H1 (cell line): ENCODE data around the gene RPS25. TPM values are rescaled to one million over a fixed set of nuclear protein-coding genes. Genes with fewer than 3 reads are reported as not detected.
"Not testable (repeated sequence)": the region's sequence is repeated elsewhere in the genome, so short reads cannot be mapped to it uniquely, and the experiment has no call there.

Experiments
- CTCF ChIA-PET: fragments of 300-600 bp; sonication (Branson Sonifier 250); formaldehyde crosslinking; loops from one replicate; lab custom pipeline; 2021; ENCODE audit not compliant: partially characterized antibody; lab: Charles Lee
- POLR2A ChIA-PET: fragments of 300-600 bp; sonication (Branson Sonifier 250); formaldehyde crosslinking; loops from one replicate; lab custom pipeline; 2021; ENCODE audit warnings: inconsistent platforms; ENCODE audit not compliant: partially characterized antibody; lab: Charles Lee
- DNase-seq, 2 experiments: peaks; one replicate each; pipeline versions ENCODE4 v3.0.0 to v3.0.0-alpha.2; 2010 to 2022; ENCODE audit warnings: low spot score in 2 of 2, low read depth in 1 of 2, mixed read lengths in 1 of 2
- FAIRE-seq: peaks from 2 replicates; lab custom pipeline; 2011; peaks lifted over from hg19 to GRCh38; lab: Jason Lieb, UNC
- H2AFZ ChIP-seq: 2 replicates; pipeline ENCODE4 v1.8.1; 2012; ENCODE audit warnings: low read length, inconsistent platforms
- H2AK5ac ChIP-seq: 2 replicates; pipeline ENCODE4 v1.6.1; 2013; ENCODE audit warnings: low read depth, low read length
- H2BK120ac ChIP-seq: replicated peaks from 2 replicates; pipeline ENCODE3; 2013; ENCODE audit warnings: low read depth, low read length, inconsistent platforms
- H2BK12ac ChIP-seq: 2 replicates; pipeline ENCODE4 v1.6.1; 2013; ENCODE audit warnings: low read depth, low read length
- H2BK15ac ChIP-seq: 2 replicates; pipeline ENCODE4 v1.6.1; 2013; ENCODE audit warnings: low read length
- H2BK20ac ChIP-seq: 2 replicates; pipeline ENCODE4 v1.6.1; 2013; ENCODE audit warnings: low read length
- H2BK5ac ChIP-seq: 2 replicates; pipeline ENCODE4 v1.6.1; 2013; ENCODE audit warnings: low read depth, low read length
- H3K14ac ChIP-seq: 2 replicates; pipeline ENCODE4 v1.6.1; 2013; ENCODE audit warnings: inconsistent platforms; ENCODE audit not compliant: insufficient read length
- H3K18ac ChIP-seq: 2 replicates; pipeline ENCODE4 v1.6.1; 2013; ENCODE audit warnings: low read length; ENCODE audit errors: extremely low read depth
- H3K23ac ChIP-seq: 2 replicates; pipeline ENCODE4 v1.6.1; 2013; ENCODE audit warnings: inconsistent platforms; ENCODE audit not compliant: insufficient read length
- H3K23me2 ChIP-seq: 2 replicates; pipeline ENCODE4 v1.6.1; 2013; ENCODE audit warnings: low read depth, low read length
- H3K27ac ChIP-seq: 2 replicates; pipeline ENCODE4 v1.6.1; 2011; ENCODE audit warnings: low read depth, low read length, inconsistent platforms
- H3K27me3 ChIP-seq, 4 experiments: replicated peaks in 1 of 4; 1 replicate in 1 of 4; 2 replicates in 3 of 4; pipeline versions ENCODE4 v1.6.1 to v1.8.1; 2011 to 2013; ENCODE audit warnings: low read length in 3 of 4, mild to moderate bottlenecking in 3 of 4, inconsistent platforms in 2 of 4, mixed read lengths in 2 of 4, moderate library complexity in 1 of 4; ENCODE audit not compliant: control insufficient read depth in 3 of 4, insufficient read depth in 3 of 4; ENCODE audit errors: extremely low read depth in 1 of 4
- H3K36me3 ChIP-seq, 4 experiments: 2 replicates each; pipeline versions ENCODE4 v1.6.1 to v1.8.1; 2011 to 2013; ENCODE audit warnings: mild to moderate bottlenecking in 4 of 4, low read length in 3 of 4, moderate library complexity in 2 of 4, control low read depth in 1 of 4, inconsistent platforms in 1 of 4; ENCODE audit not compliant: insufficient read depth in 4 of 4, control insufficient read depth in 2 of 4
- H3K4ac ChIP-seq: replicated peaks from 2 replicates; pipeline ENCODE3; 2013; ENCODE audit warnings: low read length, low read depth, mixed read lengths, inconsistent platforms; ENCODE audit not compliant: insufficient read length
- H3K4me1 ChIP-seq, 4 experiments: replicated peaks in 1 of 4; 1 replicate in 1 of 4; 2 replicates in 3 of 4; pipeline versions ENCODE4 v1.6.1 to v1.8.1; 2011 to 2013; ENCODE audit warnings: low read length in 3 of 4, inconsistent platforms in 2 of 4, mixed read lengths in 1 of 4; ENCODE audit not compliant: insufficient read depth in 4 of 4, control insufficient read depth in 3 of 4
- H3K4me2 ChIP-seq, 2 experiments: 2 replicates each; pipeline versions ENCODE4 v1.6.1 to v1.8.1; 2011 to 2013; ENCODE audit warnings: low read depth in 2 of 2, low read length in 2 of 2, control low read depth in 1 of 2, inconsistent platforms in 1 of 2, mild to moderate bottlenecking in 1 of 2; ENCODE audit not compliant: insufficient read depth in 1 of 2
- H3K4me3 ChIP-seq, 4 experiments: fragments of 200-600, 300-600 bp in 1 of 4; sonication (generic), shearing (Covaris generic), sonication (Bioruptor Twin) in 1 of 4; 2 replicates each; pipeline versions ENCODE4 v1.5.1 to v1.8.1; 2011 to 2016; ENCODE audit warnings: low read length in 4 of 4, low read depth in 3 of 4, control low read depth in 2 of 4, inconsistent platforms in 2 of 4, mild to moderate bottlenecking in 2 of 4, mixed read lengths in 1 of 4, moderate library complexity in 1 of 4; ENCODE audit not compliant: insufficient read depth in 2 of 4; ENCODE audit errors: extremely low read depth in 1 of 4
- H3K56ac ChIP-seq: replicated peaks from 2 replicates; pipeline ENCODE3; 2013; ENCODE audit warnings: low read depth, mild to moderate bottlenecking, mixed read lengths, low read length, inconsistent platforms; ENCODE audit not compliant: insufficient read length
- H3K79me1 ChIP-seq: 2 replicates; pipeline ENCODE4 v1.6.1; 2013; ENCODE audit warnings: low read depth, low read length, control low read depth
- H3K79me2 ChIP-seq, 2 experiments: 2 replicates each; pipeline versions ENCODE4 v1.6.1 to v1.8.1; 2012 to 2013; ENCODE audit warnings: low read length in 2 of 2, mild to moderate bottlenecking in 2 of 2, inconsistent platforms in 1 of 2; ENCODE audit not compliant: insufficient read depth in 2 of 2, control insufficient read depth in 1 of 2
- H3K9ac ChIP-seq, 4 experiments: replicated peaks in 1 of 4; 1 replicate in 1 of 4; 2 replicates in 3 of 4; pipeline versions ENCODE4 v1.6.1 to v1.8.1; 2011 to 2013; ENCODE audit warnings: low read depth in 3 of 4, low read length in 3 of 4, control low read depth in 2 of 4, mild to moderate bottlenecking in 2 of 4, moderate library complexity in 2 of 4, inconsistent platforms in 1 of 4; ENCODE audit errors: extremely low read depth in 1 of 4
- H3K9me3 ChIP-seq, 2 experiments: 2 replicates each; pipeline versions ENCODE4 v1.6.1 to v1.8.1; 2012 to 2013; ENCODE audit warnings: mild to moderate bottlenecking in 2 of 2, moderate library complexity in 2 of 2, control low read depth in 1 of 2, inconsistent platforms in 1 of 2, low read depth in 1 of 2, low read length in 1 of 2, mixed read lengths in 1 of 2; ENCODE audit not compliant: insufficient read depth in 2 of 2
- H4K20me1 ChIP-seq, 2 experiments: replicated peaks in 1 of 2; 2 replicates each; pipeline versions ENCODE3 to v1.8.1; 2011 to 2013; ENCODE audit warnings: inconsistent platforms in 2 of 2, low read length in 2 of 2, mild to moderate bottlenecking in 1 of 2; ENCODE audit not compliant: insufficient read depth in 2 of 2, control insufficient read depth in 1 of 2
- H4K5ac ChIP-seq: 2 replicates; pipeline ENCODE4 v1.6.1; 2013; ENCODE audit warnings: low read length, low read depth, mixed read lengths, inconsistent platforms; ENCODE audit not compliant: insufficient read length
- H4K8ac ChIP-seq: 2 replicates; pipeline ENCODE4 v1.8.0; 2013; ENCODE audit warnings: mild to moderate bottlenecking, moderate library complexity, low read length, inconsistent platforms; ENCODE audit not compliant: insufficient read depth; ENCODE audit errors: extremely low read depth
- H4K91ac ChIP-seq: replicated peaks from 2 replicates; pipeline ENCODE3; 2013; ENCODE audit warnings: low read length, mixed read lengths, inconsistent platforms; ENCODE audit not compliant: insufficient read length
- WGBS, 2 experiments: shearing (Covaris generic) in 1 of 2; methylation state at CpG; one replicate each; pipeline versions ENCODE4 v1.1.6 to v1.1.7; 2013 to 2015; ENCODE audit warnings: low lambda C conversion rate in 2 of 2, mixed read lengths in 2 of 2, inconsistent platforms in 1 of 2, low coverage in 1 of 2, missing lambda C conversion rate in 1 of 2; ENCODE audit not compliant: insufficient replicate concordance in 2 of 2, insufficient coverage in 1 of 2, insufficient read length in 1 of 2; ENCODE audit errors: extremely low coverage in 1 of 2, missing lambda C conversion rate in 1 of 2; 5-methylcytosine and 5-hydroxymethylcytosine counted together
- polyA plus RNA-seq, 7 experiments: library from polyadenylated mRNA; depleted of rRNA in 3 of 7; stranded (reverse) in 5 of 7; unstranded in 2 of 7; fragments of >200 nt in 5 of 7; fragments of 200-250 nt in 2 of 7; gene quantifications; 1 replicate in 5 of 7; 2 replicates in 1 of 7; 4 replicates in 1 of 7; pipeline versions ENCODE4 v1.2.1 to v1.2.3, GENCODE V29; 2011 to 2013; ENCODE audit warnings: missing spikeins in 2 of 7, mixed read lengths in 2 of 7
- total RNA-seq: library from RNA; stranded (reverse); fragmentation: NEBNext Ultra II Directional; extraction: Animal tissue kit (Norgen Biotek cat#: 25700); gene quantifications from 2 replicates; pipeline ENCODE4 v1.2.1, GENCODE V29; 2021

The RPS25 gene
- total and polyA plus RNA-seq, 2 of the 8 experiments (the other 6 are each of a cell fraction or from before 2014, with no cell fraction given) = 1,525 to 1,643 TPM

DNA sequence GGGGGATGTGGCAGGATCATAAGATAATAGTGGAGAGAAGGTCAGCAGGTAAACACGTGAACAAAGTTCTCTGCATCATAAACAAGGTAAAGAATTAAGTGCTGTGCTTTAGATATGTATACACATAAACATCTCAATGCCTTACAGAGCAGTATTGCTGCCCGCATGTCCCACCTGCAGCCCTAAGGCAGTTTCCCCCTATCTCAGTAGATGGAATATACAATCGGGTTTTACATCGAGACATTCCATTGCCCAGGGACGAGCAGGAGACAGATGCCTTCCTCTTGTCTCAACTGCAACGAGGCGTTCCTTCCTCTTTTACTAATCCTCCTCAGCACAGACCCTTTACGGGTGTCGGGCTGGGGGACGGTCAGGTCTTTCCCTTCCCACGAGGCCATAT is 21.3 kb upstream of the RPS25 start:
- not testable (repeated sequence) for H4K20me1 ChIP-seq, H3K56ac ChIP-seq, H3K4me3 ChIP-seq, H2BK120ac ChIP-seq, H3K27me3 ChIP-seq, H3K9ac ChIP-seq, H3K14ac ChIP-seq, H3K4me1 ChIP-seq, H3K23me2 ChIP-seq, H4K8ac ChIP-seq, H2BK20ac ChIP-seq, H4K5ac ChIP-seq, FAIRE-seq, H3K79me2 ChIP-seq, DNase-seq, H3K79me1 ChIP-seq, H2AK5ac ChIP-seq, H3K9me3 ChIP-seq, H3K23ac ChIP-seq, H2BK15ac ChIP-seq, H3K4me2 ChIP-seq, H3K18ac ChIP-seq, H2BK12ac ChIP-seq, H2BK5ac ChIP-seq, H2AFZ ChIP-seq, H4K91ac ChIP-seq, H3K4ac ChIP-seq, H3K36me3 ChIP-seq, H3K27ac ChIP-seq
- ChIA-PET CTCF (interaction anchor here (0.6 to 1.1 kb wide), 3 partner anchors 17 to 78 kb away, joined by 3 read pairs; a partner anchor contains a TSS), POLR2A (interaction anchor here (1.4 kb wide), 1 partner anchor 8 kb away, joined by 6 read pairs; no protein-coding TSS in a partner anchor)
- 71% methylated on average over 6 of the region's 11 CpGs; no CpG with 5 or more reads in 1 of the 2 experiments for WGBS, 2 experiments
